GM19328 (cell line): ENCODE results near the gene MRPL18.
"Not testable (repeated sequence)": the region's sequence is repeated elsewhere in the genome, so short reads cannot be mapped to it uniquely, and the experiment has no call there.

ENCODE experiments used
- ATAC-seq: cut with Tn5 transposase; IDR thresholded peaks from one replicate; pipeline ENCODE4 v1.9.1; 2021; ENCODE audit warnings: mild to moderate bottlenecking, moderate library complexity; ENCODE audit not compliant: unreplicated experiment

MRPL18 gene

DNA sequence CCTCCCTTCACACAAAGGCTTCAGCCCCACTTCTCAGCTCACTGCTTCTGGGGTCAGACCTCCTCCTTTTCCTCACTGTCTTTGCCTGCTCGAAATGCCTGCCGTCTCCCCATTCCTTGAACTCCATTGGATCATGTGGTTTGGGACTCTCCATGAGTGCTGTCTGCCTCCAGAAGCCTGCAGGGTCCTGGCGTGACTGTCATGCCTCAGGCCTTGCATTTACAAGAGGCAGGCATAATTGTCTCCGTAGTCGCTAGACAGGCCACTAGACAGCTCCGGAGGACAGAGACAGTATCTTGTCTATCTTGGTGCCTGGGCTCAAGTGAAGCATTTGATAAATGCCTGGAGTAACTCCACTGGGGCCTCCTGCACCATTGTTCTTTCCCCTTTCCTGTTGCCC, 25.1 kb downstream of the MRPL18 start:
- ATAC-seq, result no peak

DNA sequence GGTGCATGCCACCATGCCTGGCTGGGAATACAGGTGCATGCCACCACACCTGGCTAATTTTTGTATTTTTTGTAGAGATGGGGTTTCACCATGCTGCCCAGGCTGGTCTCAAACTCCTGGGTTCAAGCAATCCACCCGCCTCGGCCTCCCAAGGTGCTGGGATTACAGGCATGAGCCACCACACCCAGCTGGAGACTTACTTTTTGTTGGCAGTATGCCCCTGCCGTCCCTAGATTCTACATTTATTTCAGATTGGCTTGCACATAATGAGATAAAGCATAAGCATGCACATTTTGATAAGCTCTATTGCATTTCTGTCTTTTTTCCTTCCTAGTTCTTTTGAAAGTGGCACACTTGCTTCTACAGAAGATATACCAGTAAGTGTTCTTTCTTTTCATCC, 26.5 kb downstream of the MRPL18 start:
- not testable (repeated sequence) for ATAC-seq

- ATAC-seq, result no peak
Observed at GRCh38 chr6:159817951-159818739, 27.9 kb downstream of the MRPL18 start.

- ATAC-seq, result no peak
Observed at GRCh38 chr6:159819098-159819497, 28.8 kb downstream of the MRPL18 start.

- ATAC-seq, result no peak
Observed at GRCh38 chr6:159819932-159820640, 29.8 kb downstream of the MRPL18 start.

GRCh38 chr6:159821122-159821521, 30.9 kb downstream of the MRPL18 start:
- ATAC-seq, result no peak

DNA sequence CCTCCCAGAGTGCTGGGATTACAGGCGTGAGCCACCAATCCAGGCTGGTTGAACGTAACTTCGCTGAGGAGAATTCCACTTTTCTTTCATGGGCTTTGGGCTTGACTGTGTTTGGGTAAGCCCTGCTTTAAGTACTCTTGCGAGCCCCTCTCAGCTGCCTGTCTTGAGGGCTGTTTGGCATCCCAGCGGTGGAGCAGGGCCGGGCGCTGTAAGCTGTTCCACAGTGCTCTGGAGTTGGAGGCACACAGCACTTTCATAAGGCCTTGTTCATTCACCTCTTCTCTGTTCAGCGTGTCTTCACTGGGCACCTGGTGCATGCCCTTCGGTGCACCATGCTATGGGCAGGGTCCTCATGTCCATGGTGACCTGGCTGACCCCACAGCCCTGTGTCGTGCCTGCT, 31.5 kb downstream of the MRPL18 start:
- ATAC-seq, result no peak

DNA sequence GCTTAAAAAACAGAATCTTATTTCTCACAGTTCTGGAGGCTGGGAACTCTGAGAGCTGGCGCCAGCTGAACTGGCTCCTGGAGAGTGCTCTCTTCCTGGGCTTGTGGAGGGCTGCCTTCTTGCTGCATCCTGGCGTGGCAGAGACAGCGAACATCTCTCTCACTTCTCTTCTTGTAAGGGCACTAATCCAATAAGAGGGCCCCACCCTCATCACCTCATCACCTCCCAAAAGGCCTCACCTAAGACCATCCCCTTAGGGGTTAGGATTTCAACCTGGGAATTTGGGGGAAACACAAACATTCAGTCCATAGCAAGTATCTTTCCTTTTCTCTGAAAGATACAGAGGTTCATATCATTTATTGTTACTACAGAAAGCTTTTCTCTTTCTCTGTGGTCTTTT, 33.7 kb downstream of the MRPL18 start:
- ATAC-seq, result no peak

DNA sequence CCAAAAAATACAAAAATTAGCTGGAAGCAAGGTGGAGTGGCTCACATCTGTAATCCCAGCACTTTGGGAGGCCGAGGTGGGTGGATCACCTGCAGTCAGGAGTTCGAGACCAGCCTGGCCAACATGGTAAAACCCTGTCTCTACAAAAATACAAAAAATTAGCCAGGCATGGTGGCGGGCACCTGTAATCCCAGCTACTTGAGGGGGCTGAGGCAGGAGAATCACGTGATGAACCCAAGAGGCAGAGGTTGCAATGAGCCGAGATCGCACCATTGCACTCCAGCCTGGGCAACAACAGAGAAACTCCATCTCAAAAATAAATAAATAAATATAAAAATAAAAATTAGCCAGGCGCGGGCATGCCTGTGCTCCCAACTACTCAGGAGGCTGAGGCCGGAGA, 34.4 kb downstream of the MRPL18 start:
- not testable (repeated sequence) for ATAC-seq

DNA sequence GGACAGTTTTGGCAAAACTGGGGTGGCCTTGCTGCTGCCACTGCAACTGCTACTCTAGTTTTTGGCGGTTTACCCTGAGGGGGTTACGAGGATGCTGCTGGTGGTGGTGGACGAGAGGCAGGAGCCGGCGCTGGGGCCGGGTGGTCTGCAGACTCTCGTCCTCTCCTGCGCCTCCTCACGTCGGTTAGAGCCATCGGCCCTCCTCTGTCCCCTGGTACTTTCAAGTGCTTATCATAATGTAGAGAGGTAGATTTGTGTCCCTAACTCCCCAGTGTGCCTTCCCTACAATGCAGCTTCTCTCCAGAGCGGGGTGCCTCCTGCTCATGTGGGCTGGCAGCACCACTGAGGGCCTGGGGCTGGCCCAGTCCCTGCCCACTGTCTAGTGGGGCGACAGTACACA, 35.7 kb downstream of the MRPL18 start:
- ATAC-seq, result no peak

DNA sequence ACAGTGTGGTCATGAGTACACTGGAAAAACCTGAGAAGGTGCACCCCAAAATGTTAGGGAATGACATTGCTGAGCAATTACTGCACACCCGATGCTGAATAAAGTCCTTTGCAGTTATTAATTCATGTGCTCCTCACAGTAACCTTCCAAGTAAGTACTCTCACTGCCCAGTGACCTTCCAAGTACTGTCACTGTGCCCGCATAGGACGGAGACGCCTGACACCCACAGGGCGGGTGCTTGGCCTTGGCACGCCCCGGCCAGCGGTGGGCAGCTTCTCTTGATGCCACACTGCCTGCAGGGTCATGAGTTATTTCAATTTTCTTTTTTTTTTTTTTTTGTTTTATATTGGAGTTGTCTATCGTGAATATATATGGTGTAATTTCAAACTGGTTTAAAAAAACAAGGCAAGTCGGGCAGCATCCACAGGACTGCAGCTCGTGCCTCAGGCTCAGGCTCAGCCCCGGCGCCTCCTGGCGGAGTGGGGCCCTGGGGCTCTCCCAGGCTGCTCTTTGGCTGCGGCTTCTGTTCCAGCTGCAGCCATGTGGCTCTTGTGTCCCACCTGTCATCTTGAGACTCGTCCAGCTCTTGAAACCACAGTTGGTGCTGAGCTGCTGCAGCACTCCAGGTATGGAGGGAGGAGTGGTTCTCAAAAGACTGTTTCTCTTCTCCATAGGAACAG, 36.8 kb downstream of the MRPL18 start:
- no peak for ATAC-seq

- ATAC-seq, result no peak
Observed at GRCh38 chr6:159828074-159828473, 37.8 kb downstream of the MRPL18 start.

DNA sequence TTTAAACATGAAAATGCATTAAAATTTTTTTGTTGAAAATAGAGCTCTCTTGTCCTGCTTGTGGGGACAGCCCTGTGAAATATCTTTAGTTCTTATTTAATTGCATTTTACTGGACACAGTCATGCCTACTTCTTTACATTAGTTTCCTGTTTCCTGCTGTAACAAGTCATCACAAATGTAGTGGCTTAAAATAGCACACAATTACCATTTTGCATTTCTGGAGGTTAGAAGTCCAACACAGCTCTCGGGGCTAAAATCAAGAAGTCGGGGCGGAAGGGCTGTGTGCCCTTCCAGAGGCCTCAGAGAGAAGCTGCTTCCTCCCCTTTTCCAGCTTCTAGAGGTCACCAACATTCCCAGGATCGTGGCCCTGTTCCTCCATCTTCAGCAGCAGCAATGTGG, 39.3 kb downstream of the MRPL18 start:
- no peak for ATAC-seq

- ATAC-seq, result no peak
Observed at GRCh38 chr6:159830501-159831372, 40.5 kb downstream of the MRPL18 start.

DNA sequence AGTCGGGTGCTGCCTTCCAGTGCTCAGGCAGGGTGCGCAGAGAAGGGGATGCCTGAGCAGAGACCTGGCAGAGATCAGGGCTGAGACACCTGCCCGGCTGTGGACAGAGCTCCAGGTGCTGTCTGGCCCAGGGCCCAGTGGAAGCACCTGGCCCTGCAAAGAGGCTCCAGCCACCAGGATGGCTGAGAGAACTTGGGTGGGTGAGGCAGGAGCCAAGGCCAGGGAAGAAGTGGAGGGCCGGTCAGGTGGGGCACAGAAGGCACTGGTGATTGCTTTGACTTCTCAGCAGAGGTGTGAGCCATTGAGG, 41.1 kb downstream of the MRPL18 start:
- no peak for ATAC-seq

DNA sequence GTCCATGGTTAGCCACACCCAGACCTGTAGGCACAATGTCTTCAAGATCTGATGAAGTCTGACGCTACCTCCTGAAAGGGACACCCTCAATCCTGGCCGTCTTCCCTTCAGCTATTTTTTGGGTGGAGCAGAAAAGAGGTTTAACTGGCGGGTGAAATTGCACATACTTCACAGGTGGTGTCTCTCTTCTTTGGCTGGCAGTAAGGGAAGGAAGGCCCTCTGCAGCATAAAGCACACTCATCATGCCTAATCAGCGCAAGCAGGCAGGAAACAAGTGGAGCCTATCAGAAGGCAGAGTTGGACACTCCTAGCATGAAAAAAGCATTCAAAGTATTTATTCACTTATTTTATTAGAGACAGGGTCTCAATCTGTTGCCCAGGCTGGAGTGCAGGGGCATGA, 42.7 kb downstream of the MRPL18 start:
- no peak for ATAC-seq

DNA sequence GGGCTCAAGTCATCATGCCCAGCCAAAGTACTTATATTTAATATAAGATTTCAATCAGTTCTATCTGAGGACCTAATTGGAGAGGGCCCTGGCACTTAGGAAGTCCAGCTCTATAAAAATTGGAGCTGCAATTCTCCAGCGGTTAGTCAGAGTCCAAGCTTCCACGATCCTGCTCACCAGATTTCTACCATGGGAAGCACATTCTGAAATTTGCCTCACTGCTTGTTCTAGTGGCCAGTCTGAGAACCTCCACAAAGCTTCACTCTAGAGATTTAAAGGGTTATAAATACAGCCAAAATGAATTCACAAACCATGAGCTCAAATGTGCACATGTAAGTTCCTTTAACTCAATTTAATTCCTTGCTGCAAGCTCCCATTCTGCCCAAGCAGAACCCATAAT, 43.3 kb downstream of the MRPL18 start:
- no peak for ATAC-seq

DNA sequence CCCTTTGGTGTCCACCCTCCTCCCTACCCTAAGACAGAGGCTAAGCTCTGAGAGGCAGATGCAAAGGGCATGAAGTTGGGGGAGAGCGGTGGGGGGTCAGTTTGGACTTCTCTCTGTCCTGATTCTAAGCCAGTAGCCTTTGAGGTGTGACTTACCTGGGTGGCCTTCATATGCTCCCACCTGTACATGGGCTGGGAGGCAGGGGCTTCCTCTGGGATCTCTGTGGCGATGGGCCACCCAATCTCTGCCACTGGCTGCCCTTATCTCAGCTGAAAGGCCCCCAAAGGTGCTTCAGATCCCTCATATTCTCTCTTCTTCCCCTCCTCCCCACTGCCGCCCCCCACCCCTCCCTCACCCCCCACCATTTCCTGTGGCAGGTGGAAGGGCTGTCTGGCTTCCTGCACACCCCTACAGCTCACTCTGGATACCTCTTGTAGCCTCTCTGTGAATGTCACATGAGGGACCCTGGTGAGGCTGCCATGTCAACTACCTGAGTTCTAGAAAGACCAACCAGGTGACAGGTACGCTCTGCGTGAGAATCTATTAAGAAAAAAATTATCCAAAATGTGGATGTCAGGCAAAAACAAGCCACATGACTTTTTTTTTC, 43.8 kb downstream of the MRPL18 start:
- ATAC-seq, result no peak

- ATAC-seq, result no peak
Observed at GRCh38 chr6:159836718-159837490, 46.6 kb downstream of the MRPL18 start.

GRCh38 chr6:159837511-159837910, 47.2 kb downstream of the MRPL18 start:
- ATAC-seq, result no peak
